Activated naive CD4-positive, alpha-beta T cell treated with anti-CD3 and anti-CD28 coated beads, Interleukin-2, amount 50 U/mL, for 72 hours (primary cell): Measurements from ENCODE around the gene LMF2. TPM values are rescaled to one million over a fixed set of nuclear protein-coding genes. Genes with fewer than 3 reads are reported as not detected.
"Not testable (repeated sequence)": the region's sequence is repeated elsewhere in the genome, so short reads cannot be mapped to it uniquely, and the experiment has no call there.

Experiments
- ATAC-seq, 2 donors: fragments of 150-1000 bp; cut with Tn5 transposase; 2 replicates each; pipeline ENCODE4 v1.10.0; 2021; ENCODE audit warnings: mild to moderate bottlenecking in 2 of 2, moderate library complexity in 2 of 2
- DNase-seq, 2 donors: peaks; one replicate each; pipeline ENCODE4 v3.0.0; 2021 to 2022; ENCODE audit warnings: low spot score in 2 of 2
- H3K27ac Mint-ChIP-seq, 2 donors: one replicate each; pipeline ENCODE4 v1.8.0; 2022; ENCODE audit warnings: mild to moderate bottlenecking in 2 of 2, mixed read lengths in 2 of 2
- H3K36me3 Mint-ChIP-seq, 2 donors: one replicate each; pipeline ENCODE4 v1.8.0; 2022; ENCODE audit warnings: mixed read lengths in 2 of 2
- H3K9me3 Mint-ChIP-seq, 2 donors: one replicate each; pipeline ENCODE4 v1.8.0; 2022; ENCODE audit warnings: mixed read lengths in 2 of 2
- total RNA-seq, 2 donors: library from RNA; stranded (reverse); gene quantifications; one replicate each; pipeline ENCODE4 v1.2.3, GENCODE V29; 2022

LMF2 gene
- total RNA-seq, 2 donors from 2014 or later, result 54.2 to 76.7 TPM

- Mint-ChIP-seq H3K9me3 (peaks cover 0 to 4% of the 10 kb centered on the region in 2 donors), H3K36me3 (peaks cover 0 to 17% of the 10 kb centered on the region in 2 donors), H3K27ac (peak overlapping the region; percentile 97 to 100)
- ATAC-seq (peak; percentile 39 to 44), DNase-seq (peak in 1 of 2 donors; percentile 55)
Measured at GRCh38 chr22:50542416-50542927, 35.0 kb upstream of the LMF2 start.

- DNase-seq, result peak in 1 of 2 donors; percentile 49
- Mint-ChIP-seq H3K27ac (peak overlapping the region; percentile 97 to 100), H3K36me3 (peaks cover 0 to 17% of the 10 kb centered on the region in 2 donors)
- not testable (repeated sequence) for H3K9me3 Mint-ChIP-seq
- ATAC-seq, result peak; percentile 39 to 49
Measured at GRCh38 chr22:50541667-50542026, 34.1 kb upstream of the LMF2 start.

- Mint-ChIP-seq H3K27ac (peak overlapping the region; percentile 97 to 100), H3K9me3 (peaks cover 0 to 4% of the 10 kb centered on the region in 2 donors), H3K36me3 (peaks cover 0 to 17% of the 10 kb centered on the region in 2 donors)
- DNase-seq, result no peak
- no peak for ATAC-seq
Measured at GRCh38 chr22:50540381-50540780, 32.9 kb upstream of the LMF2 start.

GRCh38 chr22:50537765-50538164 is 30.3 kb upstream of the LMF2 start:
- ATAC-seq, result no peak
- H3K36me3 Mint-ChIP-seq, result peaks cover 4 to 25% of the 10 kb centered on the region in 2 donors
- peak overlapping the region; percentile 97 to 100 for H3K27ac Mint-ChIP-seq
- no peak for DNase-seq
- peaks cover 0 to 4% of the 10 kb centered on the region in 2 donors for H3K9me3 Mint-ChIP-seq

GRCh38 chr22:50536226-50536625 is 28.7 kb upstream of the LMF2 start:
- H3K36me3 Mint-ChIP-seq, result peaks cover 5 to 20% of the 10 kb centered on the region in 2 donors
- H3K9me3 Mint-ChIP-seq, result no peaks in the 10 kb centered on the region
- peak overlapping the region in 1 of 2 donors; percentile 72 for H3K27ac Mint-ChIP-seq
- DNase-seq (no peak), ATAC-seq (no peak)

GRCh38 chr22:50535113-50535512 is 27.6 kb upstream of the LMF2 start:
- peaks cover 9 to 20% of the 10 kb centered on the region in 2 donors for H3K36me3 Mint-ChIP-seq
- H3K9me3 Mint-ChIP-seq, result no peaks in the 10 kb centered on the region
- ATAC-seq, result no peak
- DNase-seq, result no peak
- no peak overlapping the region for H3K27ac Mint-ChIP-seq

GRCh38 chr22:50533856-50534711 is 26.6 kb upstream of the LMF2 start:
- DNase-seq, result not testable (repeated sequence)
- peak overlapping the region; percentile 89 to 99 for H3K27ac Mint-ChIP-seq

GRCh38 chr22:50532824-50533796 is 25.6 kb upstream of the LMF2 start:
- DNase-seq, result no peak
- no peaks in the 10 kb centered on the region for H3K9me3 Mint-ChIP-seq
- peaks cover 9 to 22% of the 10 kb centered on the region in 2 donors for H3K36me3 Mint-ChIP-seq
- H3K27ac Mint-ChIP-seq, result peak overlapping the region; percentile 94 to 99
- ATAC-seq, result no peak

More at GRCh38 chr22:50533856-50534711, 26.6 kb upstream of the LMF2 start:
- not testable (repeated sequence) for ATAC-seq, H3K9me3 Mint-ChIP-seq
- peaks cover 9 to 20% of the 10 kb centered on the region in 2 donors for H3K36me3 Mint-ChIP-seq

- ATAC-seq (peak in 1 of 2 donors; percentile 5), DNase-seq (no peak)
- Mint-ChIP-seq H3K27ac (peak overlapping the region; percentile 94 to 99), H3K36me3 (peaks cover 9 to 29% of the 10 kb centered on the region in 2 donors), H3K9me3 (no peaks in the 10 kb centered on the region)
Measured at GRCh38 chr22:50531962-50532674, 24.6 kb upstream of the LMF2 start.

- Mint-ChIP-seq H3K27ac (peak overlapping the region; percentile 99), H3K9me3 (no peaks in the 10 kb centered on the region), H3K36me3 (peaks cover 9 to 34% of the 10 kb centered on the region in 2 donors)
- DNase-seq, result peak in 1 of 2 donors; percentile 79
- ATAC-seq, result peak; percentile 55 to 63
Measured at GRCh38 chr22:50531546-50531961, 24.1 kb upstream of the LMF2 start.

GRCh38 chr22:50530877-50531545 is 23.5 kb upstream of the LMF2 start:
- peak overlapping the region; percentile 99 for H3K27ac Mint-ChIP-seq
- ATAC-seq (peak; percentile 48 to 50), DNase-seq (peak; percentile 81)
- no peaks in the 10 kb centered on the region for H3K9me3 Mint-ChIP-seq
- peaks cover 9 to 34% of the 10 kb centered on the region in 2 donors for H3K36me3 Mint-ChIP-seq

- H3K36me3 Mint-ChIP-seq, result peaks cover 9 to 34% of the 10 kb centered on the region in 2 donors
- H3K27ac Mint-ChIP-seq, result peak overlapping the region; percentile 97 to 99
- H3K9me3 Mint-ChIP-seq, result no peaks in the 10 kb centered on the region
- DNase-seq, result no peak
- ATAC-seq, result peak in 1 of 2 donors; percentile 2
Measured at GRCh38 chr22:50530580-50530876, 23.0 kb upstream of the LMF2 start.

GRCh38 chr22:50529897-50530579 is 22.5 kb upstream of the LMF2 start, which contains the start of gene TYMP:
TYMP (minus strand) TSS chr22:50530012; CDS start chr22:50529709, 303 bp downstream.
- Mint-ChIP-seq H3K27ac (peak within 1 kb of the TSS; percentile 99), H3K36me3 (peaks cover 9 to 34% of the 10 kb centered on the region in 2 donors), H3K9me3 (no peaks in the 10 kb centered on the region)
- DNase-seq (peak; percentile 79 to 84), ATAC-seq (peak; percentile 19 to 34)

GRCh38 chr22:50529416-50529896 is 22.0 kb upstream of the LMF2 start:
- ATAC-seq, result no peak
- Mint-ChIP-seq H3K36me3 (peaks cover 13 to 40% of the 10 kb centered on the region in 2 donors), H3K9me3 (no peaks in the 10 kb centered on the region), H3K27ac (no peak overlapping the region)
- DNase-seq, result peak in 1 of 2 donors; percentile 71
